DND-41 (cell line): ENCODE results near the gene C13orf42.

ENCODE experiments used
- CTCF ChIP-seq: IDR thresholded peaks from 2 replicates; pipeline ENCODE4 v1.5.1; 2012; ENCODE audit warnings: borderline replicate concordance, low read length, moderate library complexity, mild to moderate bottlenecking; ENCODE audit not compliant: poor library complexity, severe bottlenecking; ENCODE audit errors: extremely low read depth
- EZH2 ChIP-seq: IDR thresholded peaks from 3 replicates; pipeline ENCODE4 v1.6.1; 2012; ENCODE audit warnings: borderline replicate concordance, low read depth, mild to moderate bottlenecking, moderate library complexity, low read length, inconsistent platforms; ENCODE audit not compliant: severe bottlenecking

GRCh38 chr13:51148223-51148951, 37.3 kb upstream of the C13orf42 start:
- TF ChIP-seq CTCF (no peak), EZH2 (no peak)
